COR-L47 (cell line): ENCODE measurements around the gene MYOZ2.

Experiments used
- DNase-seq: peaks from one replicate; lab custom pipeline; 2025; lab: John Stamatoyannopoulos, UW

MYOZ2 gene

DNA sequence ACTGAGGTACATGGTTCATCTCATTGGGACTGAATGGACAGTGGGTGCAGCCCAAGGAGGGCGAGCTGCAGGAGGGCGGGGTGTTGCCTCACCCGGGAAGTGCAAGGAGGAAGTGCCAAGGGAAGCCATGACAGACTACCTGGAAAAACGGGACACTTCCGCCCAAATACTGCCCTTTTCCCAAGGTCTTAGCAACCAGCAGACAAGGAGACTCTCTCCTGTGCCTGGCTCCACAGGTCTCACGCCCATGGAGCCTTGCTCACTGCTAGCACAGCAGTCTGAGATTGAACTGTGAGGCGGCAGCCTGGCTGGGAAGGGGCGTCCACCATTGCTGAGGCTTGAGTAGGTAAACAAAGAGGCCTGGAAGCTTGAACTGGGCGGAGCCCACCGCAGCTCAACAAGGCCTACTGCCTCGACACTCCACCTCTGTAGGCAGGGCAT, 62.2 kb downstream of the MYOZ2 start:
- no peak for DNase-seq

DNA sequence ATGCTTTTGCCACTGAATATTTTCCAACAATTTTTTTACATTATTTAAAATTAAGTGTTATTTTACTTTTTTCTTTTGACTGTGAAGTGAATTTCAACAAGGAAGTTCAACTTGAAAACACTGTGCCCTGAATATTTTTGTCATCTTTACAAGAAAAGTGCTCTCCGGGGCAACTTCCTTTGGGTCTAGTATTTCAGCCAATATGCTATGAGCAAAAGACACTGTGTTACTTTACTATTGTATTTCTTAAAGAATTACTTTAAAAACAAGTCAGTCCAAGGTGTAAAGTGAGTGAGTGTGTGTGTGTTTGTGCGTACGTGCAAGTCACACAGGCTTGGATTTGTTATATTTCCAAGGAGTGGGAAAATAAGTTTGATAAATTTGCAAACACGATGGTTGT, 69.3 kb downstream of the MYOZ2 start:
- DNase-seq = no peak

- no peak for DNase-seq
Observed at GRCh38 chr4:119205690-119206089, 70.1 kb downstream of the MYOZ2 start.

GRCh38 chr4:119206178-119206577, 70.5 kb downstream of the MYOZ2 start:
- DNase-seq = no peak

- no peak for DNase-seq
Observed at GRCh38 chr4:119207051-119207450, 71.4 kb downstream of the MYOZ2 start.

GRCh38 chr4:119209077-119209476, 73.4 kb downstream of the MYOZ2 start:
- no peak for DNase-seq

DNA sequence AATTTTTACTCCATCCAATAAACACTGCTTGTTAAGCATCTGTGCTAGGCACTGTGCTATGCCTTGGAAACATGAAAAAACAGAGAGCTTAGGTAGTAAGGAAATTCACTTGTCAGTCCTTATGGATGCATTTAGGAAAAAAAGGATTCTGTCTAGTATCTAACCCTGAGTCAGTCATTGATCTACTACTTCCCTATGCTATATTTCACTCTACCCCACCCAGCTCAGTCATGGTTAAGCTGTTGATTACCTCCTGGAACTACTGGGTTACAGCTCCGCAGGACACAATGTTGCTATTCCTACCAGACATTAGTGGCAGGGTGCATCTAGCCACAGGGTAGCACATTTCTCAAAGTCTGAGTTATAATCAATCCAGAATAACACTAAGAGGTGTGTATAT, 74.0 kb downstream of the MYOZ2 start:
- no peak for DNase-seq

GRCh38 chr4:119210775-119211174, 75.1 kb downstream of the MYOZ2 start:
- DNase-seq = no peak

GRCh38 chr4:119211867-119212233, 76.2 kb downstream of the MYOZ2 start:
- DNase-seq = peak; percentile 80

GRCh38 chr4:119212234-119212963, 76.8 kb downstream of the MYOZ2 start, which contains the start of gene USP53:
Gene USP53, plus strand, starts transcription at chr4:119212713. Its CDS starts 27,047 bp downstream, at chr4:119239760.
- DNase-seq = peak; percentile 98

DNA sequence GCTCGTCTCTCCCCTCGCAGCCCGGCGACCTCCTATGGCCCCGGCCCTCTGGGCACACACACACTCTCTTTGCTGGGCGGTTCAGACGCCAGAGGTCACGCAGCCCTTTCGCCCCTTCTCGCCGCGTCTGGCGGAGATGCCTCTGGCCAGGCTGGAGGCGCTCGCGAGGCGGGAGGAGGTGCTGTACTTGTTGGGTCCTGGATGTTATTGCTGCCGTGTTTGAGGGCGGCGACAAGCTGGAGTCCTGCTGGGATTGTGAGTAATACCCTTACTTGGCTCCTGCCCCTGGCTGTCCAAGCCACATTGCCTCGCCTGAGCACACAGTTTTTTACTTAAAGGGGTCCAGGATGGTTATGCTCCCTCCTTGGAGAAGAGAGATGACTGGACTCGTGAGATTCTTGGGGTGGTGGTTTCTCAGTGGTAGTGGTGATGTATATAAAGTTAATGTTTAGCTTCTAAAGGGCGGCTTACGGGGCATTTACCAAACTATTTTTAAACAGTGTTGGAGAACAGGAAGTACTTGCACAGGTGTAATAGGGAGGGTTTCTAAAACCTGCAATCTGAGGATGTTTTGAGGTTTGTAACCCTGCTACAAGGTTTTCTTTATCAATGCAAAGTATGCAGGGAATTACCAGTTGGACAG, 77.5 kb downstream of the MYOZ2 start:
- peak; percentile 76 for DNase-seq

- DNase-seq = no peak
Observed at GRCh38 chr4:119218093-119218492, 82.5 kb downstream of the MYOZ2 start.

- no peak for DNase-seq
Observed at GRCh38 chr4:119221412-119221811, 85.8 kb downstream of the MYOZ2 start.

DNA sequence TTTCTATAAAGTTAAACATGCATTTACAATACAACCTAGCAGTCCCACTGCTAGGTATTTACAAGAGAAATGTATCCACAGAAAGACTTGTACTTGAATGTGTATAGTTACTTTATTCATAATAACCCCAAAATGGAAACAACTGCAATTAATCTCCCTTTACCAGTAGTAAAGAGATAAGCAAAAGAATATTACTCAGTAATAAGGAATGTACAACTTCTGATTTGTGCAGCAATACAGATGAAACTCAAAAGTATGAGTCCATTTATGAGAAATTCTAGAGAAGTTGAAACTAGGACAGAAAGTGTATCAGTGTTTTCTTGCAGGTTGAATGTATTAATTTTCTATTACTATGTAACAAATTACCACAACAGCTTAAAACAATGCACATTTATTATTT, 92.1 kb downstream of the MYOZ2 start:
- DNase-seq = no peak

DNA sequence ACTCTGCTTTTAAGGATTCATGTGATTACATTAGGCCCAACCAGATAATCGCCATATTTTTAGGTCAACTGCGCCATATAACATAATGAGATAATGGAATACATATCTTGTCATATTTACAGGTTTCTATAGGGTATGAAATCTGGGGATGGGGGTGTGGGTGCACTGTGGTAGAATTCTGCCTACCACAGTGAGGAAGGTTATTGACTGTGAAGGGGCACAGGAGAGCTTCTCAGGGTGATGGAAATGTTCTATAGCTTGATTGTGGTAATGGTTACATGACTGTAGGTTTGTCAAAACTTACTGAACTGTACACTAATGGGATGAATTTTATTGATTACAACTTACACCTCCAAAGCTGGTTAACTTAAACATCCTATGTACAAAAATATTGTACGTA, 92.8 kb downstream of the MYOZ2 start:
- DNase-seq = no peak

GRCh38 chr4:119229908-119230687, 94.5 kb downstream of the MYOZ2 start:
- no peak for DNase-seq

- DNase-seq = no peak
Observed at GRCh38 chr4:119231491-119231890, 95.9 kb downstream of the MYOZ2 start.

DNA sequence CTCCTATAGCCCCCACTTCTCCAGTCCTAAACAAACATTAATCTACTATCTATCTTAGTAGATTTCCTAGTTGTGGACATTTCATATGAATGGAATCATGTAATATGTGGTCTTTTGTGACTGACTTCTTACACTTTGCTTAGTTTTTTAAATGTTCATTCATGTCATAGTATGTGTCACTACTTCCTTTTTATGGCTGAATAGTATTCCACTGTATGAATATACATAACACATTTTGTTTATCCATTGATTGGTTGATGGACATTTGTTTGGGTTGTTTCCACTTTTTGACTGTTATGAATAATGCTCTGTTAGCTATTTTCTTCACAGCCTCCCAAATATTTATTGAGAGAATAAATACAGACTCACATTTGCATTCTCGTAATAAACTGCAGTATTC, 96.7 kb downstream of the MYOZ2 start:
- DNase-seq = no peak

GRCh38 chr4:119233191-119233590, 97.6 kb downstream of the MYOZ2 start:
- no peak for DNase-seq

GRCh38 chr4:119233750-119234149, 98.1 kb downstream of the MYOZ2 start:
- no peak for DNase-seq

DNA sequence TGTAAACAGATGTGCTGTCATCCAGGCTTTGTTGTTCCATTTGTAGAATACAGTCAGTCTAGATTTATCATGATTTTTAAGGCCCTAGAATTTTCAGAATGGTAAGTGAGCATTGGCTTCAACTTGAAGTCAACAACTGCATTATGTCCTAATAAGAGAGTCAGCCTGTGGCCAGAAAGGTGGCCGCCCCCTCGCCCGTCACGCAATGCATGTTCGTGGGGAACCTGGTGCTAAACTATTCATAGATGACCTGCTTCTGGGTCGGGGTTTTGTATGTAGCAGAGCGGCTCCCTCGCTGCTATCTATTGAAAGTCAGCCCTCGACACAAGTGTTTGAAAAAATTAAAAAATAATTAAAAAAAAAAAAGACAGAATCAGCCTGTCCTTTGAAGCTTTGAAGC, 101.6 kb downstream of the MYOZ2 start:
- DNase-seq = no peak
